Endodermal cell (in vitro differentiated cells): Measurements from ENCODE around the gene ASPA. TPM values are rescaled to one million over a fixed set of nuclear protein-coding genes. Genes with fewer than 3 reads are reported as not detected.

ENCODE experiments used
- DNase-seq: peaks from one replicate; pipeline ENCODE4 v3.0.0-alpha.2; 2017
- H3K27ac ChIP-seq: 2 replicates; pipeline ENCODE4 v1.5.1; 2013; ENCODE audit warnings: mild to moderate bottlenecking, low read depth, low read length, moderate library complexity
- H3K27me3 ChIP-seq: 2 replicates; pipeline ENCODE4 v1.6.1; 2013; ENCODE audit warnings: mild to moderate bottlenecking, low read length, moderate library complexity; ENCODE audit not compliant: insufficient read depth, control insufficient read depth, poor library complexity, severe bottlenecking
- H3K36me3 ChIP-seq: 2 replicates; pipeline ENCODE4 v1.7.0; 2013; ENCODE audit warnings: mild to moderate bottlenecking, low read length, moderate library complexity; ENCODE audit not compliant: control insufficient read depth, insufficient read depth
- H3K4me1 ChIP-seq: one replicate; pipeline ENCODE4 v1.7.0; 2013; ENCODE audit warnings: low read length; ENCODE audit not compliant: control insufficient read depth, insufficient read depth
- H3K4me3 ChIP-seq: 2 replicates; pipeline ENCODE4 v1.5.1; 2013; ENCODE audit warnings: mild to moderate bottlenecking, low read length, moderate library complexity
- H3K9ac ChIP-seq: 2 replicates; pipeline ENCODE4 v1.6.1; 2013; ENCODE audit warnings: mild to moderate bottlenecking, low read length, moderate library complexity; ENCODE audit not compliant: poor library complexity, severe bottlenecking; ENCODE audit errors: extremely low read depth
- H3K9me3 ChIP-seq: 2 replicates; pipeline ENCODE4 v1.6.1; 2013; ENCODE audit warnings: mild to moderate bottlenecking, low read length, moderate library complexity; ENCODE audit not compliant: control insufficient read depth
- H3K27ac Mint-ChIP-seq: 2 replicates; pipeline ENCODE4 v1.8.0; 2020; ENCODE audit warnings: mixed read lengths
- H3K27me3 Mint-ChIP-seq: 2 replicates; pipeline ENCODE4 v1.8.0; 2021; ENCODE audit warnings: mild to moderate bottlenecking, mixed read lengths; ENCODE audit not compliant: insufficient read depth
- H3K36me3 Mint-ChIP-seq: 2 replicates; pipeline ENCODE4 v1.8.0; 2020; ENCODE audit warnings: low read depth, mixed read lengths
- H3K4me1 Mint-ChIP-seq: 2 replicates; pipeline ENCODE4 v1.8.0; 2020; ENCODE audit warnings: mixed read lengths
- H3K4me3 Mint-ChIP-seq: 2 replicates; pipeline ENCODE4 v1.8.0; 2020; ENCODE audit warnings: mild to moderate bottlenecking, moderate library complexity, mixed read lengths
- H3K9me3 Mint-ChIP-seq: 2 replicates; pipeline ENCODE4 v1.8.0; 2020; ENCODE audit warnings: mild to moderate bottlenecking, mixed read lengths
- CTCF ChIP-seq: fragments of 200-600 bp; sonication (generic); conservative IDR thresholded peaks from 2 replicates; pipeline ENCODE4 v1.5.0; 2021; ENCODE audit warnings: antibody characterized with exemption, mild to moderate bottlenecking
- WGBS, 2 experiments: methylation state at CpG; one replicate each; pipeline versions ENCODE4 v1.1.5 to v1.1.7; 2013; ENCODE audit warnings: missing lambda C conversion rate in 2 of 2, mixed read lengths in 1 of 2; ENCODE audit not compliant: insufficient coverage in 1 of 2, insufficient read length in 1 of 2; 5-methylcytosine and 5-hydroxymethylcytosine counted together
- total RNA-seq, 2 donors: library from RNA; stranded (reverse); fragmentation: NEBNext Ultra II Directional in 1 of 2; extraction: Animal tissue kit (Norgen Biotek cat#: 25700) in 1 of 2; gene quantifications; 2 replicates in 1 of 2; 3 replicates in 1 of 2; pipeline ENCODE4 v1.2.1, GENCODE V29; 2021

ASPA gene
- total RNA-seq, 2 donors from 2014 or later, result not detected

- peaks cover 10% of the 10 kb centered on the region for H3K36me3 Mint-ChIP-seq
- H3K27ac Mint-ChIP-seq, result peak overlapping the region; percentile 99
- H3K4me1 ChIP-seq, result peaks cover 26% of the 10 kb centered on the region
- no peaks in the 10 kb centered on the region for H3K9me3 ChIP-seq
- peaks cover 37% of the 10 kb centered on the region for H3K4me1 Mint-ChIP-seq
- peaks cover 10% of the 10 kb centered on the region for H3K36me3 ChIP-seq
- H3K27me3 Mint-ChIP-seq, result no peaks in the 10 kb centered on the region
- peak overlapping the region; percentile 97 for H3K27ac ChIP-seq
- no peak overlapping the region for H3K4me3 ChIP-seq
- no peak for DNase-seq
- no peak overlapping the region for H3K4me3 Mint-ChIP-seq
- no peaks in the 10 kb centered on the region for H3K27me3 ChIP-seq
- no peak for TF ChIP-seq CTCF
- H3K9me3 Mint-ChIP-seq, result no peaks in the 10 kb centered on the region
- H3K9ac ChIP-seq, result peak overlapping the region; percentile 73
- 87 to 97% methylated on average over 6 to 21 of the region's 21 CpGs for WGBS, 2 experiments
These were observed 55.7 kb downstream of the ASPA start for GRCh38 chr17:3531266-3532101.

GRCh38 chr17:3532106-3532858 lies 56.5 kb downstream of the ASPA start:
- Mint-ChIP-seq H3K4me1 (peaks cover 40% of the 10 kb centered on the region), H3K27ac (peak overlapping the region; percentile 99), H3K27me3 (no peaks in the 10 kb centered on the region), H3K4me3 (no peak overlapping the region), H3K9me3 (no peaks in the 10 kb centered on the region), H3K36me3 (peaks cover 4% of the 10 kb centered on the region)
- no peak for TF ChIP-seq CTCF
- Histone ChIP-seq H3K27me3 (no peaks in the 10 kb centered on the region), H3K36me3 (peaks cover 6% of the 10 kb centered on the region), H3K4me3 (no peak overlapping the region), H3K9me3 (no peaks in the 10 kb centered on the region), H3K9ac (no peak overlapping the region), H3K4me1 (peaks cover 26% of the 10 kb centered on the region), H3K27ac (no peak overlapping the region)
- 89 to 90% methylated on average over 26 to 36 of the region's 36 CpGs for WGBS, 2 experiments
- DNase-seq, result no peak

- Histone ChIP-seq H3K4me3 (no peak overlapping the region), H3K9ac (no peak overlapping the region), H3K4me1 (peaks cover 26% of the 10 kb centered on the region), H3K9me3 (no peaks in the 10 kb centered on the region), H3K27me3 (no peaks in the 10 kb centered on the region), H3K36me3 (peaks cover under 1% of the 10 kb centered on the region), H3K27ac (no peak overlapping the region)
- peaks cover 40% of the 10 kb centered on the region for H3K4me1 Mint-ChIP-seq
- no peak overlapping the region for H3K27ac Mint-ChIP-seq
- no peaks in the 10 kb centered on the region for H3K36me3 Mint-ChIP-seq
- H3K9me3 Mint-ChIP-seq, result no peaks in the 10 kb centered on the region
- no peak overlapping the region for H3K4me3 Mint-ChIP-seq
- no peaks in the 10 kb centered on the region for H3K27me3 Mint-ChIP-seq
- no peak for DNase-seq
- 90 to 97% methylated on average over 7 to 10 of the region's 10 CpGs for WGBS, 2 experiments
- no peak for TF ChIP-seq CTCF
These were observed 57.0 kb downstream of the ASPA start for GRCh38 chr17:3532859-3533142.
